GM19324 (cell line): Measurements from ENCODE around the gene LRP1B.
"Not testable (repeated sequence)": the region's sequence is repeated elsewhere in the genome, so short reads cannot be mapped to it uniquely, and the experiment has no call there.

Experiments
- ATAC-seq: cut with Tn5 transposase; IDR thresholded peaks from one replicate; pipeline ENCODE4 v1.9.1; 2021; ENCODE audit warnings: mild to moderate bottlenecking, moderate library complexity; ENCODE audit not compliant: unreplicated experiment, low FRiP score

LRP1B gene

DNA sequence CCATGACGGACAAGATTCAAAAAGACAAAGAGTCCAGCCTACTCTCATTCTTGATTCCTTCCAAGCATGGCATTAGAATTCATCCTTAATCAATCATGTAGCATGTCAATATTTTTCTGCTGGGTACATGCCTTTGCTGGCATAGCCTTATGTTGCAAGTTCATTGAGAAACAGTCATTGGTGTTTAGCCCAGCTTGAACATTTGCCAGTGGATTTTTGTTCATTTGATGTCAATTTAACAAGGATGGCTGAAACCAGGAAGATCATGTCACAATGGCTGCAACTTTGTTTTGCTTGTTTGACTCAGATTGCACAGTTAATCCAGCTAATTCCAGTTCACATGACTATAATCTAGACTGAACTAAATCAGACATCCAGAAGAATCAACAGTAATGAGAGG, 1132.2 kb downstream of the LRP1B start:
- ATAC-seq, result no peak

DNA sequence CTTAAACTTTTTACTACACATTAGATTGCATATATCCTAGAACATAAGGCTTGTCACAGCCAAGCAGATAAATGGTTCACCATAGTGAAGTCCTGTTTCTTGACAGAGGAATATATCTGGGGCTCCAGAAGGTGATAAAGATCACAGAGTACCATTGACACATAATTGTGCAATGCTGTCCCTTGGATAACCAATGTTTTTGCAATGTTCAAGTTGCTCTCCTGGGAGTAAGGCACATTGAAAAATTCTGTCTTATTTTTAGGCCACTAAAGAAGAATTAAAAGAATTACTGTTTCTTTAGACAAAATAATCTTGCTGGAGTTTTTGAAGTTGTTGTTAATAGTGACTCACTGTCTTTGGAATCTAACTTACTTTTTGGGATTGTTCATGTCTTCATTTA, 1132.8 kb downstream of the LRP1B start:
- no peak for ATAC-seq

DNA sequence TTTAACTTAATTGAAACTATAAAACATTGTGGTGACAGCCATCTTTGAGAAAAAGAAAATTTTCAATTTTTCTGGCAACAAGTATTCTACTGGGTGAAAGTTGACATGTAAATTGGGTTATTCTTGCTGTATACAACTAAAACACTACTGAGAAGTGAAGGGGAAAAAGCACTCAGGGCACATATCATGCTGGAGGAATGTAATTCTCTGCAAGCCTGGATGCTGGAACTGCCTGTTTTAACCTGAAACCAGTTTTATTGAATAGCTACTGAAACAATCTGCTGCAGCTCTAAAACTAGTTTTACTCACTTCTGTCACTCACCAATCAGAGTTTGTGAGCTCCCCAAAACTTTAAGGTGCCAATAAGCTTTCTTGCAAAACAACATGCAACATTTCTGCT, 1136.0 kb downstream of the LRP1B start:
- ATAC-seq, result no peak

DNA sequence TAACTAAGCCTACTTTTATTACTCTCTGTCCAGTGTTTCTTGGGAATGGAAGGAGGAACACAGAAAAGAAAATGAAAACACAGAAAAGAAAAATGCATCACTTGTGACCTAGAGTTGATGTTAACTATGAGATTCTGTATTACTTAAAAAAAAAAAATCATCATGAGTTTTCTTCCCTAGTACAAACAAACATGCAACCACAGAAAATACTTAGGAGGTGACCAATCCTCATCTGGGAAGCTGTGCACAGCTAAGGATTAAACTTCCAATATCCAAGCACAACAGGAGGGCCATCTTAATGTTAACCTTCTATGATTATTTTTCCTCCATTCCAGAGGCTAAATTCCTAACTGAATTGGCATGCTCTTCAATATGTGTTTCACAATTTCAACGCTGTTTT, 1140.4 kb downstream of the LRP1B start:
- no peak for ATAC-seq

DNA sequence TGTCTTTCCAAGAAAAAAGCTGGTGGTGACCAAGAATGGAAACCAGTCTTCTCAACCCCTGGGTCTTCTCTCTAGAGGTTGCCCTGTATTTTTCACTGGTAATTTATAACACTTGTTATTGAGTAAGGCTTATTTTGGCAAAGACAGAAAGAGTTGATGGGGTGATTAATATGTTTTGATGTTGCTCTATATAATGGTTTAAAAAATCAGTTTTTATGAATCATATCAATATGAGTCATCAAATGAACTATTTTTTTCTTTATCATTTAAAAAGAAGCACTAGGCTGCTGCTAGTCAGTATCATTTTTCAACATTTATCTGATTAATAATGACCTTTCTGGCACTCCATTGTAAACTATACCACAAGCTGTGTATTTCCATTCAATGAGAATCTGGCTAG, 1142.2 kb downstream of the LRP1B start:
- ATAC-seq, result no peak

DNA sequence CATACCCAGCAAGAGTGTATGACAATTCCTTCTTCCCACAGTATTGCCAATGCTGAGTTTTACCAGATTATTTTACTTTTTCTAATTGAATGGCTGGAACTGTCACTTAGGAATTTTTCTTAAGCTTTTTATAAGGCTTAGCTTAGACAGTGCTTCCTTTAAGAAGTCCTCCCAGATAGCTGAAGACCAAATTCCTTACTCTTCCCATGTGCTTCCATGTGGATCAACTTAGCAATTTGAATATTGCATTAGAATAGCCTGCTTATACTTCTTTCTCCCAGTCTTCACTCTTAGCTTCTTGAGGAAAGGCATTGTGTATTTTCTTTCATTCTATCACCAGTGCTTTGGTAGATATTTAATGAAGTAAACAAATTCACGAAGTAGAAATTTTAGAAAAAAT, 1144.4 kb downstream of the LRP1B start:
- ATAC-seq, result no peak

DNA sequence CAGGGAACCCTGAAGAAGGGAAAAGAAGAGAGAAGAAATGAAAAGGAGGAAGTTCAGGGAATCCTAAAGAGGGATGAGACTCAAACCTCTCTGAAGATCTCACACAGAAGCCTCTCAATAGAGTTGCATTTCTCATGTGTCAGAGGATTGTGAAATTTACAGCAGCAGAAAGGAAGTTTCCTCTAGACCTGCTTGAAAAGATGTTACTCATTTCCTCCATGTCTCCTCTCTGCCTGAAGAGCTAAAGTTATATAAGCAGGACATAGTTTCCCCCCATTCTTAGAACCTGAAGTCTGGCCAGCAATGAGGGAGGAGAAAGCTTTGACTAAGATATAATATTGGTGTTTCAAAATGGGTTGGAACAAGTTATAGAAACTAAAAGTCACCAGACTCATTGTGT, 1155.6 kb downstream of the LRP1B start:
- no peak for ATAC-seq

DNA sequence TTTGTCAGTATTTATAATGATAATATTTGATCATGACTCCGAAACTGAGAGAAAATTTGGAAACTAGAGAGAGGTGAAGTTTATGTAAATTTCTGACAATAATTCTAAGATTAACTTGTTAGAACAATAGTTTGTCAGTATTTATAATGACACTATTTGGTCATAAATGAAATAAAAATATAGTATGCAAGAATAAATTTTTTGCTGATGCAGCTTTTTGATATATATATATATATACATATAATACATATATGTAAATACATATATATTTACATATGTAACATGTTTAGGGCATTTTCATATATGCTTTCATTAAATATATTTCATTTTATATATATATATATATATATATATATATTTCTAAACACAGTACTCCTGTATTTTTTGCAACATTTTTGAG, 1158.1 kb downstream of the LRP1B start:
- ATAC-seq, result no peak

DNA sequence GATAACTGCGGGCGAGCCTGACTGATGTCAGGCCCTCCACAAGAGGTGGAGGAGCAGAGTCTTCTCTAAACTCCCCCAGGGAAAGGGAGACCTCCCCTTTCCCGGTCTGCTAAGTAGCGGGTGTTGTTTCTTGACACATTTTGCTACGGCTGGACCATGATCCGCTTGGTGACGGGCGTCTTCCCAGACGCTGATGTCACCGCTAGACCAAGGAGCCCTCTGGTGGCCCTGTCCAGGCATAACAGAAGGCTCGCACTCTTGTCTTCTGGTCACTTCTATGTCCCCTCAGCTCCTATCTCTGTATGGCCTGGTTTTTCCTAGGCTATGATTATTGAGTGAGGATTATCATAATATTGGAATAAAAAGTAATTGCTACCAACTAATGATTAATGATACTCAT, 1166.5 kb downstream of the LRP1B start:
- not testable (repeated sequence) for ATAC-seq

DNA sequence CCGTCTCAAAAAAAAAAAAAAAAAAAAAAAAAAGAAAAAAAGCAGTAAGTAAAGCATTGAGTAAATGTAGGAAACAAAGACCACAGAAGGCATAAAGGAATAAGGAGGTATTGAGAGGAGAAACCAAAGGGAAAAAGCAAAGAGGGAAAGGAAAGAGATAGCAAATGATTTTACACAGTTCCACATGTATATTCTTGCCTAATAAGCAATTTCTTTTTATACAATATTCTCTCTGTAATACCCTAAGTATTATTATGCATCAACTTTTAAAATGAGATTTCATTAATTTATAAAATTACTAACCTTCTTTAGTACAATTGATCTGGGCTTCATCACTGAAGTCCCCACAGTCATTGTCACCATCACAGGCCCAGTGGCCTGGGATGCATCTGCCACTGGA, 1180.9 kb downstream of the LRP1B start:
- no peak for ATAC-seq

DNA sequence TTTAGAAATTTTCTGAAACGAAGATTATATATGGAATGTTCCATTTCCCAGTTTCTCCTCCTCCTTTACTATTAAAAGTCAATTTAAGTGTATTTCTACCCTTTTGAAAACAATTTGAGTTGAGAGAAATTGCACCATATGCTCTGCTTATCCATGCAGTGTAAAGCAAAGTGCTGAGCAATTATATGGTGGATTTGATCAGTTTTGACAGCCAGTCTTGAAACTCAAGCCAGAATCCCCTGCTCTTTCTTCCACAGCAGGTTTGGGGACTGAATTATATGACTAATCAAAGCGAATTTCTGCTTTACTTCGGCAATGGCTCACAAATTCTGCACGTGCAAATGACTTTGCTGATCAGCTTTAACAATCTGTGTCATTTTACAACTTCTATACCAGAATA, 1183.6 kb downstream of the LRP1B start:
- ATAC-seq, result no peak

DNA sequence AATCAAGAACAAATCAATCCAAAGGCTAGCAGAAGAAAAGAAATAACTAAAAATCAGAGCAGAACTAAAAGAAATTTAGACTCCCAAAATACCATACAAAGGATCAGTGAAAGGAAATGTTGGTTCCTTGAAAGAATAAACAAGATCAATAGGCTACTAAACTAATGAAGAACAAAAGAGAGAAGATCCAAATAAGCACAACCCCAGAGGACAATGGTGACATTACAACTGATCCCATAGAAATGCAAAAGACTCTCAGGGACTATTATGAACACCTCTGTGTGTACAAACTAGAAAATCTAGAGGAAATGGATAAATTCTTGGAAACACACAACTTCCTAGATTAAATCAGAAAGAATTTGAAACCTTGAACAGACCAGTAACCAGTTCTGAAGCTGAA, 1186.9 kb downstream of the LRP1B start:
- no peak for ATAC-seq

DNA sequence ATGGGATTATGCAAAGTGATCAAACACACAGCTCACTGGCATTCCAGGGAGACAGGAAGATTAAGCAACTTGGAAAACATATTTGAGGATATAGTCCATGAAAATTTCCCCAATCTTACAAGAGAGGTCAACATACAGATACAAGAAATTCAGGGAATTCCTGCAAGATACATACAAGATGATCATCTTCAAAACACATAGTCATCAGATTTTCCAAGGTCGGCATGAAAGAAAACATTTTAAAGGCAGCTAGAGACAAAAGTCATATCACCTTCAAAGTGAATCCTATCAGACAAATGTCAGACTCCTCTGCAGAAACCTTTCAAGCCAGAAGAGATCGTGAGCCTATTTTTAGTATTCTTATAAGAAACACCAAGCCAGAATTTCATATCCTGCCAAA, 1188.5 kb downstream of the LRP1B start:
- ATAC-seq, result no peak

DNA sequence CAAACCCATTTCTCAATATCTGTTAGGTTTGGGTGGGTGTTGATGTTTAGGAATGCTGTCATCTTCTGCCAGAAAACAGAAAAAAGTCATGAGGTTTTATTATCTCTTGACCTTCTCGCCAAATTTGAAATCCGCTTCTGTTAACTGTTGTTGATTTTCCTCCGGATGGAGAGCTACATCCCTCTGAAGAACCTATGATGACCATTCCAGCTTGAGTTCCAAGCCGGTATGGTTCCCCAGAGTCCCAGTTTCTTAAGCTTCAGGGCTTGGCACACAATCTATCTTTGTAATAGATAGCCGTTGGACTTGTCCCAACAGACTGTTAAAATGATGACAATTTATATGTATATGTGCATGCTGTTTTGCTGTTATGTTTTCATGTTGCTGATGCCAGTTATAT, 1201.0 kb downstream of the LRP1B start:
- ATAC-seq, result no peak

DNA sequence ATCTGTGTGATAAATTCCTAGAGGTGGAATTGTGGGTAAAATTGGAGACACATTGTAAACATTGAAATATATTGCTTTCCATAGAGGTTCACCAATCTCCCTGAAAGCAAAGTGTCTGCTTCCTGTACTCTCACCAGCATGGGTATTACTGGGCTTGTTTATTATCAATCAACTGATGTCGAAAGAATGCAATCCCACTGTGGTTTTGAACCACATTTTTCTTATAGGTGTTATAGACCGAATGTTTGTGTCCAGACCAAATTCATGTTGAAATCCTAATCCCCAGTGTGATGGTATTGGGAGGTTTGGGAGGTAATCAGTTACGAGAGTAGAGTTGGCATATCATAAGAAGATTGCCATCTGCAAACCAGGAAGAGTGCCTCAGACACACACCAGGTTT, 1212.4 kb downstream of the LRP1B start:
- ATAC-seq, result no peak

DNA sequence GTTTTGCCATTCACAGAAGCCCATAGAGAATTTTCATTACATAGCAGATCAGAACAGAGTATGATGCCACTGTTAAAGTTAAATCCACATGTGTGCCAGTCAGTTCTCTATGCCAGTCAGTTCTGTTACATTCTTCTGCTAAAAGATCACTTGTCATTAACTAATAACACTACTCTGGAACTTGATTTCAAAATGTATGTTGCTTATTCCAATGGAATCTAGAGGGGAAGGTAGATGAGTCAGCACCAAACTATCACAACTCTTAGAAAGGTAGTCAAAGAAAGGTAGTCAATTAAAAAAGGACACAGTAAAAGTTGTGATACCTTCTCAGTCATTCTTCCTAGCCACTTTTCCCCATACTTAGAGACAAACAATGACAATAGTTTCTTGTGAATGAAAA, 1214.4 kb downstream of the LRP1B start:
- no peak for ATAC-seq

DNA sequence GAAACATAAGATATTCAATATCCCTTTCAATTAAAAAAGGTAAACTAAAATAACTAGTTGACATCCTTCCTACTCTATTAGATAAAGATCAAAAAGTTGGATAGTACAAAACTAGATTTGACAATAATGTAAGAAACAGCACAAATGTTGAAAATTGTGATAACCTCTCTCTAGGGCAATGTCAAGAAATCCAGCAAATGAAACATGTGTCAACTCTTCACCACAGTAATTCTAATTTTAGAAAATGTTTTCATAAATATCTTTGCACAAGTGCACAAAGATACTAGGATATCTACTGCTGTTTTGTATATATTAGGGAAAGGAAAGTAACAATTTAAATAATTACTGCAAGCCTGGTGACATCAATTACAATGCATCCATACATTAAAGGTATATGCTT, 1220.1 kb downstream of the LRP1B start:
- no peak for ATAC-seq

DNA sequence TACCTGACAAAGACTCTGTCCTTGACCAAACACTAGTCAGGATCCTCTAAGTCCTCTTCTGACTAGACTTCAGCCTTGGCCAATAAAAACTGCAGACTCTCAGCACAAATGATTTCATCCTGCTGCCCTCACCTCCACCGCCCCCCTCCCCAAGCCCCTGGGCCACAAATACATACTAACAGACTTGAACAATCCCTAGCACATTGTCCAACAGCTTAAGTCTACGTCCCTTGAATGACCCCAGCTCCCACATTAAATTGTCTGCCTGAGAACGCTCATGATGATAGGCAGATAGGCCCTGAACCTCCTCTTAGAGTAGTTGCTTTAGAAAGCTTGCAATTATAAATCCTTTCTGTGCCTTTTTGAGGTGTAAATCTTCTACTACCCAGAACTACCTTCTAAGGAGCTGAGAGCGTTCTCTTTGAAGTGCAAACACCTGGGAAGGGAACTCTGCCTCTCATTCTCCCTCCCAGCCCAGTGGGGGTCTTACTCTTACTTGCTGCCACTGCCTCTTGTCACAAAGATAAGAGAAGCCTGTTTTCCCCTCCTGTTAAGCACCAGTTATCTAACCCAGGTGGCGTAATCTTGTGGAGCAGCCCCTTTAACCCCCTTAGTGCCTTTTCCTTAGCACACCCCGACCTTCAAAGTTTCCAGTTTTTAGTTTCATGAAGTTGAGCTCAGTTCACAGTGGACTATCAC, 1225.6 kb downstream of the LRP1B start:
- ATAC-seq, result no peak

DNA sequence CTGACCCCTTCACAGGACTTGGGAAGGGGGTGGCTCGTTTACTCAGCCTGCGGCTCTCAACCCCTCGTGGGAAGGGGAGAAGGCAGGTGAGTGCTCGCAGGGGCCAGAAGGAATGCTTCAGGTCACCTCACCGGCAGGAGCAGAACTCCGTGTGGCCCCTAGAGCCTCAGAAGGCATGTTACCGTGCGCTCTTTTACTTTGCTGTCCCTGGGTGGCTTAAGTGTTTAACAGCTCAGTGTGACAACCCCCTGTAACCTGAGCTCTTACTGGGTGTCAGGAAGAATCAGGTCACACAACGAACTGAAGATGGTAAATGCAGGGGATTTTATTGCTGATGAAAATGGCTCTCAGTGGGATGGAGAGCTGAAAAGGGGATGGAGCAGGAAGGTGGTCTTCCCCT, 1235.4 kb downstream of the LRP1B start:
- ATAC-seq, result no peak

DNA sequence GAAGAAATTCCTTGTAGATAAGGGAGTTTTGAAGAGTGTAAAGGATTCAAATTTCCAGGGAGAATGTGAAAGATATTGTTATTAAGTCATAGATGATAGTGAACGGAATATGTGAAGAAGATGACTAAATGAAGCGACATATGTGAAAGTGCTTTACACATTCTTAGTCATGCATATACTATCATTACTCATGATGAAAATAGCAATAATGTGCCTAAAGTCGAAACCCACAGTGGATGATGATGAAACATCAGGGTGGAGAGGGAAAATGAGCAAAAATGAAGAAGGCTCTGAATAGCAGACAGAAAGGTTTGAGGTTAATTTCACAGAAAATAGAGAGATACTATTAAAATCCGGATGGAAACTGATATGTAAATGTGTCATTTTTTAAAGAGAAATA, 1237.1 kb downstream of the LRP1B start:
- ATAC-seq, result no peak

DNA sequence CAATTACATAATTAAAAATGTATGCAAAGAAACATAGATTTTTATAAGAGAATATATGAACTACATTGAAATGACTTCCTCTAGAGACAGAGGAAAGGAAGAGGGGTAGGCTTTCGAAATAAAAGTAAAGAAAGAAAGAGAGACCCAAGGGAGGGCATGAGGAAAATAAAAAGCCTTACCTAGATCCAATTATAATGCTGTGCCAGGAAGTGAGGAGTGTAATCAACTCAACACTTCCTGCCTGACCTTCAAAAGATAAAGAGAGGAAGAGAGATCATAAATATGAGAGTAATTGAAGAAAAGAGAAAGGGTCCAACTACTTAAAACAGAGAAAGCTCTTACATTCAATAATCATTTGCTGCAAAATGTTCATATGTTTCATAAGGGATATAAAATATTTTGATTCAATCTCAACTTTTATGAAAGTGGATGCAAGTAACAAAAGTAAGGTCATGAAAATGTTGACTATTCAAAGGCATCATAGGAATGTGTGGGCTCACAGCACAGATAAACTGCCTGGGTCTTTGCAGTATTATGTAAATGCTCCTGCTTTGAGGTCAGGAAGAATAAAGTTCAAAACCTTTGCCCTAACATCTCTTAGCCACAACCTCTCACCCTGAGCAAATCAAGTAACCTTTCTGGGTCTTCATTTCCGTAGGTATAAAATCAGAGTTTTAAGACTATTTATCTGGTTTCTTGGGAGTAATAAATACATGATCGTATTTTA, 1237.7 kb downstream of the LRP1B start:
- no peak for ATAC-seq

DNA sequence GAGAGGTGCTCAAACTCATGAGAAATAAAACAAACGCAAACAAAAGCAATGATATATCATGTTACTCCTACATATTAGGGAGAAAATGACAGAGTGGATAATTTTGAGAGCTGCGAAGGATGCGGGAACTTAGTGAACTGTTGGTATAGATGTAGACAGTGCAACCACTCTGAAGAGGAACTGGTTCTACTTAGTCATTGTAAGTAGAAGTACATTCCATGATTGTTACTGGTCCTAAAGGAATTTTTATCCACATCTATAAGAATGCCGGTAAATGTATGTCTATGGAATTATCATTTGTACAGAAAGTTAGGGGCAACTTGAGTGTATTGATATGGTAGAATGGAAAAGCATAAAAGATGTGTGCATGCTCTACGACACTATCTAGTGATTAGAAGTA, 1238.4 kb downstream of the LRP1B start:
- no peak for ATAC-seq
